Measurements from ENCODE around the gene MEFV. TPM values are rescaled to one million over a fixed set of nuclear protein-coding genes. Genes with fewer than 3 reads are reported as not detected.

The MEFV gene
- polyA plus RNA-seq, 2 of the 4 experiments (the other 2 are of a cell fraction) = not detected

GRCh38 chr16:3249451-3249850, 7.0 kb downstream of the MEFV start:
- no peak for FAIRE-seq
- TF ChIP-seq PHF8 (IDR thresholded peaks at IDR 0.05; ENCODE audit: borderline replicate concordance, low read depth) (no peak), RAD21 (conservative IDR thresholded peaks at IDR 0.05 in 1 of 2, IDR thresholded peaks at IDR 0.05 in 1 of 2) (no peak), PBX3 (IDR thresholded peaks at IDR 0.05) (no peak), REST (IDR thresholded peaks at IDR 0.05) (no peak), HOXA7 (CRISPR knock-in tag; IDR thresholded peaks at IDR 0.05) (no peak), CHD4 (IDR thresholded peaks at IDR 0.05; ENCODE audit: borderline replicate concordance) (no peak), SREBF2 (IDR thresholded peaks at IDR 0.05) (no peak), HOXB13 (CRISPR knock-in tag; IDR thresholded peaks at IDR 0.05; ENCODE audit: low read depth) (no peak), NPAS2 (CRISPR knock-in tag; IDR thresholded peaks at IDR 0.05; ENCODE audit: borderline replicate concordance) (no peak), ZFP36 (IDR thresholded peaks at IDR 0.05; ENCODE audit: borderline replicate concordance, partially characterized antibody) (no peak), MAZ (IDR thresholded peaks at IDR 0.05; ENCODE audit: borderline replicate concordance, low read depth, low read length) (no peak), FOXS1 (CRISPR knock-in tag; IDR thresholded peaks at IDR 0.05) (no peak), GATA3 (IDR thresholded peaks at IDR 0.05; ENCODE audit: borderline replicate concordance) (no peak), HEYL (CRISPR knock-in tag; IDR thresholded peaks at IDR 0.05) (no peak), FOSL2 (IDR thresholded peaks at IDR 0.05) (no peak), FOSL2 (CRISPR knock-in tag; IDR thresholded peaks at IDR 0.05) (no peak)
- ChIA-PET CTCF (interaction anchor here (2.1 kb wide), 1 partner anchor 14 kb away, joined by 5 read pairs; no protein-coding TSS in a partner anchor), POLR2A (no interaction called here)
- WGBS (ENCODE audit: missing lambda C conversion rate) = 57% methylated on average over 5 of the region's 14 CpGs
- Histone ChIP-seq H3K4me3 (no peak overlapping the region), H3K4me1 (no peaks in the 10 kb centered on the region), H3K4me2 (no peak overlapping the region), H3K27ac (no peak overlapping the region), H3K9me3 (no peaks in the 10 kb centered on the region)
- no peak for ATAC-seq
- no peak for DNase-seq (ENCODE audit: low read depth in 1 of 2, low spot score in 1 of 2)

GRCh38 chr16:3249020-3249419, 7.4 kb downstream of the MEFV start:
- Histone ChIP-seq H3K4me3 (no peak overlapping the region), H3K4me1 (no peaks in the 10 kb centered on the region), H3K4me2 (no peak overlapping the region), H3K9me3 (no peaks in the 10 kb centered on the region), H3K27ac (no peak overlapping the region)
- TF ChIP-seq BCL3 (IDR thresholded peaks at IDR 0.05) (no peak), ZFP36 (IDR thresholded peaks at IDR 0.05; ENCODE audit: borderline replicate concordance, partially characterized antibody) (no peak), CHD4 (IDR thresholded peaks at IDR 0.05; ENCODE audit: borderline replicate concordance) (no peak), HOXB5 (CRISPR knock-in tag; IDR thresholded peaks at IDR 0.05) (no peak), FOSL2 (IDR thresholded peaks at IDR 0.05) (no peak), FOSL2 (CRISPR knock-in tag; IDR thresholded peaks at IDR 0.05) (no peak), MAFK (IDR thresholded peaks at IDR 0.05; ENCODE audit: partially characterized antibody) (no peak), POLR2AphosphoS2 (conservative IDR thresholded peaks at IDR 0.05; ENCODE audit: low read length) (no peak), MYC (IDR thresholded peaks at IDR 0.05; ENCODE audit: borderline replicate concordance, low read length) (no peak), RNF2 (IDR thresholded peaks at IDR 0.05; ENCODE audit: borderline replicate concordance, low read depth) (no peak), FOXS1 (CRISPR knock-in tag; IDR thresholded peaks at IDR 0.05) (no peak), EHF (CRISPR knock-in tag; IDR thresholded peaks at IDR 0.05) (no peak), TFCP2L1 (CRISPR knock-in tag; IDR thresholded peaks at IDR 0.05) (no peak), MAZ (IDR thresholded peaks at IDR 0.05; ENCODE audit: borderline replicate concordance, low read depth, low read length) (no peak), NPAS2 (CRISPR knock-in tag; IDR thresholded peaks at IDR 0.05; ENCODE audit: borderline replicate concordance) (no peak), HMGXB4 (CRISPR knock-in tag; IDR thresholded peaks at IDR 0.05; ENCODE audit: borderline replicate concordance) (no peak), ZSCAN20 (CRISPR knock-in tag; IDR thresholded peaks at IDR 0.05) (no peak), NR3C1 (IDR thresholded peaks at IDR 0.05) (no peak), HEYL (CRISPR knock-in tag; IDR thresholded peaks at IDR 0.05) (no peak)
- FAIRE-seq (no peak), DNase-seq (ENCODE audit: low read depth in 1 of 2, low spot score in 1 of 2) (no peak), ATAC-seq (no peak)
- CTCF ChIA-PET = interaction anchor here (2.1 kb wide), 1 partner anchor 14 kb away, joined by 5 read pairs; no protein-coding TSS in a partner anchor
- 22% methylated on average over 1 of the region's 1 CpG for whole genome bisulfite sequencing (ENCODE audit: missing lambda C conversion rate)
- POLR2A ChIA-PET = no interaction called here
